ENCODE measurements around the gene CDH6. TPM values are rescaled to one million over a fixed set of nuclear protein-coding genes. Genes with fewer than 3 reads are reported as not detected.

The CDH6 gene
- total and polyA plus RNA-seq, 10 of the 15 experiments (the other 5 are each of a cell fraction or from before 2014, with no cell fraction given) = 0.01 TPM; not detected in 9

- FAIRE-seq = no peak
- H3K27me3 ChIP-seq (replicated peaks in 1 of 2; ENCODE audit: control insufficient read depth in 2 of 2, insufficient read depth in 2 of 2, low read length in 1 of 2) = no peaks in the 10 kb centered on the region
- no peak overlapping the region for H3K27ac ChIP-seq (ENCODE audit: control insufficient read depth, insufficient read depth)
- H3K9ac ChIP-seq (ENCODE audit: control insufficient read depth, insufficient read depth, low read length) = no peak overlapping the region
- SMC1A ChIA-PET (ENCODE audit: uncharacterized antibody, unreplicated experiment) = interaction anchor here (0.8 kb wide), 1 partner anchor 9 kb away, joined by 3 read pairs; no protein-coding TSS in a partner anchor
- no peak overlapping the region for H3K4me2 ChIP-seq (ENCODE audit: control insufficient read depth, insufficient read depth)
- intact Hi-C loops (cut with micrococcal nuclease; ENCODE audit: unreplicated experiment) (no loop called here), in situ Hi-C loops (cut with MboI) (no loop called here)
- H2AFZ ChIP-seq (ENCODE audit: control insufficient read depth, low read depth, low read length) = no peak overlapping the region
- 16% methylated on average over 3 of the region's 3 CpGs for WGBS (ENCODE audit: insufficient coverage, insufficient replicate concordance, low lambda C conversion rate, missing lambda C conversion rate)
- RAD21 ChIA-PET (ENCODE audit: unreplicated experiment) = no interaction called here
- H3K4me1 ChIP-seq (ENCODE audit: control insufficient read depth, insufficient read depth, low read length) = no peaks in the 10 kb centered on the region
- BruUV-seq (replicated peaks) = no TSS peak
- no peaks in the 10 kb centered on the region for H3K79me2 ChIP-seq (ENCODE audit: control insufficient read depth, insufficient read depth, low read length)
- no peaks in the 10 kb centered on the region for H3K9me3 ChIP-seq (replicated peaks; ENCODE audit: control insufficient read depth, insufficient read depth, low read length)
- H4K20me1 ChIP-seq (ENCODE audit: control insufficient read depth, insufficient read depth) = no peaks in the 10 kb centered on the region
- no peak overlapping the region for H3K4me3 ChIP-seq
- no peak for ATAC-seq
- CTCF ChIA-PET = no interaction called here
- TF ChIP-seq PKNOX1 (IDR thresholded peaks at IDR 0.05) (no peak), SIX5 (IDR thresholded peaks at IDR 0.05; ENCODE audit: low read depth, low read length, severe bottlenecking) (no peak), CUX1 (IDR thresholded peaks at IDR 0.05; ENCODE audit: insufficient replicate concordance, low read depth, low read length) (no peak), MTA3 (IDR thresholded peaks at IDR 0.05; ENCODE audit: borderline replicate concordance, low read length) (no peak), IRF4 (IDR thresholded peaks at IDR 0.05; ENCODE audit: low read depth, low read length) (no peak), PML (IDR thresholded peaks at IDR 0.05; ENCODE audit: low read length) (no peak), CREB1 (IDR thresholded peaks at IDR 0.05; ENCODE audit: low read depth) (no peak), MYB (IDR thresholded peaks at IDR 0.05; ENCODE audit: borderline replicate concordance, low read depth, low read length) (no peak), CBX5 (IDR thresholded peaks at IDR 0.05; ENCODE audit: low read depth) (no peak), ZBTB33 (IDR thresholded peaks at IDR 0.05) (no peak)
- TF ChIP-seq, protein P1, sequence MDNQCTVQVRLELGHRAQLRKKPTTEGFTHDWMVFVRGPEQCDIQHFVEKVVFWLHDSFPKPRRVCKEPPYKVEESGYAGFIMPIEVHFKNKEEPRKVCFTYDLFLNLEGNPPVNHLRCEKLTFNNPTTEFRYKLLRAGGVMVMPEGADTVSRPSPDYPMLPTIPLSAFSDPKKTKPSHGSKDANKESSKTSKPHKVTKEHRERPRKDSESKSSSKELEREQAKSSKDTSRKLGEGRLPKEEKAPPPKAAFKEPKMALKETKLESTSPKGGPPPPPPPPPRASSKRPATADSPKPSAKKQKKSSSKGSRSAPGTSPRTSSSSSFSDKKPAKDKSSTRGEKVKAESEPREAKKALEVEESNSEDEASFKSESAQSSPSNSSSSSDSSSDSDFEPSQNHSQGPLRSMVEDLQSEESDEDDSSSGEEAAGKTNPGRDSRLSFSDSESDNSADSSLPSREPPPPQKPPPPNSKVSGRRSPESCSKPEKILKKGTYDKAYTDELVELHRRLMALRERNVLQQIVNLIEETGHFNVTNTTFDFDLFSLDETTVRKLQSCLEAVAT (IDR thresholded peaks at IDR 0.05) = no peak
- TF ChIP-seq, protein P2, sequence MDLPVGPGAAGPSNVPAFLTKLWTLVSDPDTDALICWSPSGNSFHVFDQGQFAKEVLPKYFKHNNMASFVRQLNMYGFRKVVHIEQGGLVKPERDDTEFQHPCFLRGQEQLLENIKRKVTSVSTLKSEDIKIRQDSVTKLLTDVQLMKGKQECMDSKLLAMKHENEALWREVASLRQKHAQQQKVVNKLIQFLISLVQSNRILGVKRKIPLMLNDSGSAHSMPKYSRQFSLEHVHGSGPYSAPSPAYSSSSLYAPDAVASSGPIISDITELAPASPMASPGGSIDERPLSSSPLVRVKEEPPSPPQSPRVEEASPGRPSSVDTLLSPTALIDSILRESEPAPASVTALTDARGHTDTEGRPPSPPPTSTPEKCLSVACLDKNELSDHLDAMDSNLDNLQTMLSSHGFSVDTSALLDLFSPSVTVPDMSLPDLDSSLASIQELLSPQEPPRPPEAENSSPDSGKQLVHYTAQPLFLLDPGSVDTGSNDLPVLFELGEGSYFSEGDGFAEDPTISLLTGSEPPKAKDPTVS (IDR thresholded peaks at IDR 0.05; ENCODE audit: low read depth, low read length) = no peak
- POLR2A ChIA-PET = no interaction called here
- no peak for DNase-seq (ENCODE audit: low read depth, low spot score)
- H3K36me3 ChIP-seq (ENCODE audit: control insufficient read depth in 2 of 2, insufficient read depth in 2 of 2, low read length in 1 of 2) = no peaks in the 10 kb centered on the region
Observed at GRCh38 chr5:31289429-31289828, 95.9 kb downstream of the CDH6 start.
